ENCODE results near the gene GALK2.
"Not testable (repeated sequence)": the region's sequence is repeated elsewhere in the genome, so short reads cannot be mapped to it uniquely, and the experiment has no call there.

The GALK2 gene

GRCh38 chr15:49168016-49168415, 2.0 kb upstream of the GALK2 start:
- no peak for DNase-seq

GRCh38 chr15:49171790-49172189, 1.7 kb downstream of the GALK2 start:
- DNase-seq, result no peak

GRCh38 chr15:49174902-49175301, 4.9 kb downstream of the GALK2 start:
- DNase-seq, result no peak

GRCh38 chr15:49175582-49176397, 5.7 kb downstream of the GALK2 start:
- DNase-seq, result not testable (repeated sequence)

- DNase-seq, result no peak
Measured at GRCh38 chr15:49178497-49178896, 8.4 kb downstream of the GALK2 start.

GRCh38 chr15:49179433-49180190, 9.6 kb downstream of the GALK2 start:
- DNase-seq, result no peak

GRCh38 chr15:49182128-49182527, 12.1 kb downstream of the GALK2 start:
- no peak for DNase-seq

- not testable (repeated sequence) for DNase-seq
Measured at GRCh38 chr15:49183741-49184140, 13.7 kb downstream of the GALK2 start.

GRCh38 chr15:49185473-49185872, 15.4 kb downstream of the GALK2 start:
- no peak for DNase-seq

- no peak for DNase-seq
Measured at GRCh38 chr15:49187549-49188245, 17.6 kb downstream of the GALK2 start.

GRCh38 chr15:49188933-49189332, 18.9 kb downstream of the GALK2 start:
- no peak for DNase-seq

- no peak for DNase-seq
Measured at GRCh38 chr15:49189631-49190030, 19.6 kb downstream of the GALK2 start.

- DNase-seq, result no peak
Measured at GRCh38 chr15:49190586-49190985, 20.5 kb downstream of the GALK2 start.

- no peak for DNase-seq
Measured at GRCh38 chr15:49191892-49192291, 21.8 kb downstream of the GALK2 start.

- no peak for DNase-seq
Measured at GRCh38 chr15:49196856-49197255, 26.8 kb downstream of the GALK2 start.

GRCh38 chr15:49199666-49200065, 29.6 kb downstream of the GALK2 start:
- DNase-seq, result no peak

GRCh38 chr15:49200347-49200746, 30.3 kb downstream of the GALK2 start:
- DNase-seq, result no peak

GRCh38 chr15:49208102-49208501, 38.1 kb downstream of the GALK2 start:
- DNase-seq, result not testable (repeated sequence)

GRCh38 chr15:49212897-49213296, 42.9 kb downstream of the GALK2 start:
- no peak for DNase-seq

- no peak for DNase-seq
Measured at GRCh38 chr15:49215768-49216739, 46.0 kb downstream of the GALK2 start.

GRCh38 chr15:49223536-49224274, 53.7 kb downstream of the GALK2 start:
- no peak for DNase-seq
